ENCODE results near the gene GNAL.

The GNAL gene

DNA sequence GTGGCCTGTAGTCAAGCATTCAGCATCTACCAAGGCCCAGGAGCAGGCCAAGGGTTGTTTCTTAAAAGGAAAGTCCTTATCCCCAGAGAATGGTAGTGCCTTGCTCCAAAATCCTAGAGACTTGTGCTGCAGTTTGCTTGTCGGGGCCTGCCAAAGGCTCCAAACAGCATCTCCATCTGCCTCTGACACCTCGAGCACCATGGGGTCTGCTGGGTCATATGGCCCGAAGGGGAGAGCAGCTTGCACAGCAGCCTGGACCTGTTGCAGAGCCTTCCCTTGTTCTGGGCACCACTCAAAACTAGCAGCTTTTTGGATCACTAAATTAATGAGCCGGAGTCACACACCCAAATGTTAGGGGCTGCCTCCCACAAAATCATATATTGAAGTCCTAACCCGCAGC lies 35.7 kb downstream of the GNAL start:
- no peak for DNase-seq (ENCODE audit: low read depth in 3 of 3)

GRCh38 chr18:11726556-11726955 lies 37.5 kb downstream of the GNAL start:
- no peak for DNase-seq (ENCODE audit: low read depth in 3 of 3)

- no peak for DNase-seq (ENCODE audit: low read depth in 3 of 3)
Observed at GRCh38 chr18:11728249-11728648, 39.2 kb downstream of the GNAL start.

GRCh38 chr18:11729556-11729955 lies 40.5 kb downstream of the GNAL start:
- no peak for DNase-seq (ENCODE audit: low read depth in 3 of 3)

GRCh38 chr18:11733031-11733430 lies 44.0 kb downstream of the GNAL start:
- peak; percentile 25 to 31 (median 26) for DNase-seq (ENCODE audit: low read depth in 3 of 3)

- no peak for DNase-seq (ENCODE audit: low read depth in 3 of 3)
Observed at GRCh38 chr18:11736656-11737055, 47.6 kb downstream of the GNAL start.

DNA sequence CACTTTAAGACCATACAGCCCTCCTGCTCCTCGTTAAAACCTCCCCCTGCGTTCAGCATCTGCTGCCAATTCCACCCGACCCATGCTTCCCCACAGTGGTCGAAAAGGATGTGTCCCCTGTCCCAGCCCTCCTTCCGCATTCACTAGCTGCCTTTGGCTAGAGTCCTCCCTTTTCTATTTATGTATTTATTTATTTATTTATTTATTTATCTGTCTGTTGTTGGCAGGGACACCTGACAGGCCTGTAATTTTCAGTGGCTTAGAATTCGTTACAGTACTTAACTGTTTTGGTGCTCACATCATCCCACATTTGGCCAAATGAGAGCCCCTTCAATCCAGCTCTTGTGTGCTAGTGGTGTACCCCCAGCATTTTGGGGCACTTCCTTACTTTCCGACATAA lies 50.8 kb downstream of the GNAL start:
- DNase-seq (ENCODE audit: low read depth in 3 of 3) = no peak

DNA sequence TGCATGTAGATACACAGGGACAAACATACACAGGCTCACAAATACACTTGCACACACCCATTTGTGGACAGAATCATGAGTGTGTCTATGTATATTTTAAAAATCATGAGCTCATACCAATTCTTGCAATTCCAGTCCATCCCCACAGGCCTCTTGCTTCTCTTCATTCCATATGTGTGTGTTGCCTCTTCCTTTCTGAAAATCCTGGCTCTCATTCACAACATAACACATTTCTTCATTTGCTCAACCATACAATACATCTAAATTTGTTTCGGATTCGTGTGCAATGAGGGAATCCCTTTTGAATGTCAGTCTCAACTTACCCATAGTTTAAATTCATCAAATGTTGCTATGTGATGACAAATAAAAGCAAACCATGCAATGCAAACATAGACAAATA lies 51.4 kb downstream of the GNAL start:
- no peak for DNase-seq (ENCODE audit: low read depth in 3 of 3)

DNA sequence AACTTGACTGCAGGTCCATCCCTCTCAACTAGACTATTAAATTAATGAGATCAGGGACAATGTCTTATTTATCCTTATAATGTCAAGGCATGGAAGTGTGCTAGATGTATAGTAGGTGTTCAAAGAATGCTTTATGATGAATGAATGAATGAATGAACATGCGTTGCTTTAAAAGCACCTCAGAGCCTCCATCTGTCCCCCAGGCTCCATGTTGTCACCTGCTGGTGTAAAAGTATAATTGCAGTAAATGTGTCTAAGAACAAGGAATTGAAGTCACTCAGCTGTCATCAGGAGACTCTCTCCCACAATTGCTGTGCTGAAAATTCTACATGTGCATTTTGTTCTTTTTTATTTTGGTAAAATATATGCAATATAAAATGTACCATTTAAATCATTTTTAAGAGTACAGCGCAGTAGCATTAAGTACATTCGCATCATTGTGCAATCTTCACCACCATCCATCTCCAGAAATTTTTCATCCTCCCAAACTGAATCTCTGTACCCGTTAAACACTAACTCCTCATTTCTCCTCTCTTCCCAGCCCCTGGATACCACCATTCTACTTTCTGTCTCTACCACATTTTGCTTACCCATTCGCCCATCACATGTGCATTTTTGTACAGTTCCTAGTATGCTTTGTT lies 52.6 kb downstream of the GNAL start:
- DNase-seq (ENCODE audit: low read depth in 3 of 3) = no peak

- no peak for DNase-seq (ENCODE audit: low read depth in 3 of 3)
Observed at GRCh38 chr18:11745521-11745920, 56.5 kb downstream of the GNAL start.

GRCh38 chr18:11747286-11747685 lies 58.2 kb downstream of the GNAL start:
- DNase-seq (ENCODE audit: low read depth in 3 of 3) = no peak

DNA sequence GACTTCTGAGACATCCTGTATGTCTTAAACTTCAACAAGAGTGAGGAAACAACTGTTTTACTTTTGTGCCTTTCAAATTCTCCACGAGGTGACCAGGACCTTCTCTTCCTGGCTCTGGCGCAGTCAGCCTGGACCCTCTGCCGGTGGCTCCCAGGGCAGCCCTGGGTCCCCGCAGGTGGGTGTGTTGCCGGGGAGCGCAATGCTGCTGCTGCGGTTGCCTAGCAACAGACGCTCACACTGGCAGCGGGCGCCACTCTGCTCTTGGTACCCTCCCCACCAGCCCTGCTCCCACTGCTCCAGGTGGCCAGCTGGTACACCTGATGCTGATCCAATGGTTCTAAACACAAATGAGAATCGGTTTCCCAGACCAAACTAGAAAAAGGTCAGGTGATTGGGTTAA lies 58.7 kb downstream of the GNAL start:
- DNase-seq (ENCODE audit: low read depth in 3 of 3) = no peak

DNA sequence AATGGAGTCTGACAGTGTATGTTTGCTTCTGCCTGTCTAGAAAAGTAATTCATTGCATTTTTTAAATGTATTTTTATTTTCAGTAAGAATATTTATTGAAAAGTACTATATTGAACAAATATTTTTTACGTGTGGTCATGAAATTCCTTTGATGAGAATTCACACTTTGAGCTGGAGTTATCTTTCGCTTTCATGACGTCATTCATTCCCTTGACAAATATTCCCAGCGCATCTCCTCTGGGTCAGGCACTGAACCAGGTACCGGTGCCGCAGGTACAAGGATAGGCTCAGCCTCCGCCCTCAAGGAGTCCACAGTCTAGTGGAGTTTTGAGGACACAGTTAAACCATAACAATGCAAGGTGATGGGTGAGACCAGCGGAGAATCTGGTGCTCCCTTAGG lies 60.2 kb downstream of the GNAL start:
- no peak for DNase-seq (ENCODE audit: low read depth in 3 of 3)

DNA sequence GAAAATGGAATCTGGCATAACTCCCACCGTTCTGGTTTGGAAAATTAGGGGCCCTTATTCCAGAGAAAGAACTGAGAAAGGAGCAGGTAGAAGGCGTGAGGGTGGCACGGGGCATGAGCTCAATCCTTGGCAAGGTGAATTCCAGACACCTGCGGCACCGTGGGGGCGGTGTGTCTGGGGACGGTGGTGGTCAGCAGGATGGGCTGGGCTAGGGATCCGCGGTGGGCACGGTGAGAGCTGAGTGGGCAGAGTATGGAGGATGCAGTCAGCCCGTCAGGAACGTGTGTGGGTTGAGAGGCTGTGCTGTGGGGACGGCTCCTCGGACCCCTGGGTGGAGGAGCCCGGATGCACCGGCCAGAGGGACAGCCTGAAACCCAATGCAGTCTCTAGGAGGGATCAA lies 61.1 kb downstream of the GNAL start:
- no peak for DNase-seq (ENCODE audit: low read depth in 3 of 3)

GRCh38 chr18:11750581-11751310 lies 61.7 kb downstream of the GNAL start:
- DNase-seq (ENCODE audit: low read depth in 3 of 3) = no peak

GRCh38 chr18:11751341-11752115 lies 62.5 kb downstream of the GNAL start:
- DNase-seq (ENCODE audit: low read depth in 3 of 3) = no peak

DNA sequence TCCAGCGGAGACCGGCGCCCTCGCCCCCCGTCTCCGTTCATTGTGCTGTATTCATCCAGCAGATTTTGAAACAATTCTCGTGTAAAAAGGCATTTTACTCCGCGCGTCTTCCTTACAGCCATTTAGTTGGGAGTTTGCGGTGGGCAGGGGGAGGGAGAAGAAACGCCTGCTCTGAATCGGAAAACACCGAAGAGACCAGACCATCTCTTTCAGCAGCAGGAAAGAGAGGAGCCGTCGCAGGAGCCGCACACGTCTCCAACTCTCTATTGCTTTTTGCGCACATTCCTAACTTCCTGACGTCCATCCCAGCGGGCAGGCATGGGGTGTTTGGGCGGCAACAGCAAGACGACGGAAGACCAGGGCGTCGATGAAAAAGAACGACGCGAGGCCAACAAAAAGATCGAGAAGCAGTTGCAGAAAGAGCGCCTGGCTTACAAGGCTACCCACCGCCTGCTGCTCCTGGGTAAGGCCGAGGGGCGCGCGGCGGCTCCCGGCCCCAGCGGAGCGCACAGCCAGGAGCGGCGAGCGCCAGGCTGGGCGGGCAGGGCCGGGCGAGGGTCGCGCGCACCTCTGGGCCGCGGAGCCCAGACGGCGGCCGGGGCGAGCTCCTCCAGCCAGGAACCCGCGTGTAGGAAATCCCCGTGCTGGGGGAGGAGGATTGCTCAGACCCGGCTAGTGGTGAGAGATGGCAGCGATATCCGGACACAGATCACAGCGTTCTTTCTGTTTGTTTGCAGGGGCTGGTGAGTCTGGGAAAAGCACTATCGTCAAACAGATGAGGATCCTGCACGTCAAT lies 63.2 kb downstream of the GNAL start:
- no peak for DNase-seq (ENCODE audit: low read depth in 3 of 3)

DNA sequence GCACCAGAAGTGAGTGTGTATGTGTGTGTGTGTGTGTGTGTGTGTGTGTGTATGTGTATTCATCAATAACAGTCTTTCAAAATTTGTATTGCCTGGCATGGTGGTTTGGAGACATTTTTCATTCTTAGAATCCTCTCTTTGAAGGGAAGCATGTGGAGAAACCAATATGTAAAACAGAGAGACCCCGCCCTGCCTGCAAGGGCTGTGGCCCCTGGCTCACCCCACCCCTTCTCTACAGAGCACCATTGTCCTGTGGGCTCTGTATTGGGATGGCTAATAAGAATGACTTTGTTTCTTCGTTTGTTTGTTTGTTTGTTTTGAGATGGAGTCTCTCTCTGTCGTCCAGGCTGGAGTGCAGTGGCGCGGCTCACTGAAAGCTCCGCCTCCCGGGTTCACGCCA lies 65.9 kb downstream of the GNAL start:
- no peak for DNase-seq (ENCODE audit: low read depth in 3 of 3)

GRCh38 chr18:11757084-11757590 lies 68.1 kb downstream of the GNAL start:
- no peak for DNase-seq (ENCODE audit: low read depth in 3 of 3)

DNA sequence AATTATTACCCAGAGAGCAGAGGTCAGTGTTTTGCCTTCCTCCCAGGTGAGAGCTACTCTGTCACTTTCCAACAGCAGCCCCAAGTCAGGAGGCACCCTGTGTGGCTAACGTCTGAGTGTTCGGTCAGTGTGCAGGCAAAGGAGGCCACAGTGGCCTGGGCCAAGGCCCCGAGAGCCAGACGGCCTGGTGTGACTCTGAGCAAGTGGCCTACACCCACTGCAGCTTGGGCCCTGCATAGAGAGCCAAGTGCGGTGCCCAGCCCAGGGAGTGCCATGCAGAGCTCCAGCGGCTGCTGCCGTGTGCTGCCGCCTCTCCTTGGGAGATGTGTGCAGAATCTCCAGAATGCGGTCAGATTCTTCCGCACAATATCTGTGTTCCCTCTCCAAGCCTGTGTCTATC lies 70.4 kb downstream of the GNAL start:
- DNase-seq (ENCODE audit: low read depth in 3 of 3) = no peak

GRCh38 chr18:11760498-11761167 lies 71.6 kb downstream of the GNAL start:
- no peak for DNase-seq (ENCODE audit: low read depth in 3 of 3)

Data from stimulated activated CD4-positive, alpha-beta T cell treated with anti-CD3 and anti-CD28 coated beads, TNF-alpha, amount 100 ng/mL, for 4 hours (primary cell).